Activated CD4-positive, alpha-beta T cell treated with anti-CD3 and anti-CD28 coated beads, Interleukin-2, amount 50 U/mL, for 16 hours (primary cell): ENCODE measurements around the gene STN1.

Experiments
- DNase-seq: peaks from one replicate; pipeline ENCODE4 v3.0.0-alpha.2; 2020

STN1 gene

DNA sequence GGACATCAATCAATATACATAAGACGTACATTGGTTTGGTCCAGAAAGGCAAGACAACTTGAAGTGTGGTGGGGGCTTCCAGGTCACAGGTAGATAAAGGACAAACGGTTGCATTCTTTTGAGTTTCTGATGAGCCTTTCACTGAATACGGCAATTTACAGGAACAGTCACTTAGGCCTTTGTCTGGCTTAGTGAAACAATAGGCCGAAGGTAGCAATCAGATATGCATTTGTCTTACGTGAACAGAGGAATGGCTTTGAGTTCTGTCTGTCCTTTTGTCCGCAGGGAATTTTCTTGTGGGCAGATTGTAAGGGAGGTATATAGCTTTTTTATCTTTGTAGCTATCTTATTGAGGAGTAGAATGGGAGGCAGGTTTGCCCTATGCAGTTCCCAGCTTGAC lies 10.8 kb upstream of the STN1 start:
- DNase-seq, result no peak

DNA sequence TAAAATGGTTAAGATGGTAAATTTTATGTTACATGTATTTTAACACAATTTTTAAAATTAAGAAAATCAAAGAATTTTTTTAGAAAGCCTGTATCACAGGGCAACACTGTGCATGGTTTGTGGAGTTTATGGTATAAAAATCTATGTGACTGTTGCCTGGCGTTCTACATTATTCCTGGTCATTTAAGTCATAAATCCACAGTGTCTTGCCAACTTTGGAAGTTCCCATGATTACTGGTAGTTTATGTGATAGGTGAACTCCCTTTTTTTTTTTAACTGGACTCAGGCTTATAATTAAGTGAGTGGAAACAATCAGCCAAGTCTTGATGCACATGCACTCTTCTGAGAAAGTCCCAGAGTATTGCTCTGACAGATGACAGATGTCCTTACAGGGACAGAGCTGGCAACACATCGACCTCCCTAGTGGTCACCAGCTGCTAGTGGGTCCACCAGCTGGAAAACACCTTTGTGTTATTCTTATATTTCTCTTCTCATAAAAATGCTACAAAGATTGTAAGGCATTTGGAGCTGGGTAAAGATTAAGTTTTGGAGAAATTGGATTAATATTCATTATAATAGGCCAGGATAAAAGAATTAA lies 8.8 kb upstream of the STN1 start:
- no peak for DNase-seq

DNA sequence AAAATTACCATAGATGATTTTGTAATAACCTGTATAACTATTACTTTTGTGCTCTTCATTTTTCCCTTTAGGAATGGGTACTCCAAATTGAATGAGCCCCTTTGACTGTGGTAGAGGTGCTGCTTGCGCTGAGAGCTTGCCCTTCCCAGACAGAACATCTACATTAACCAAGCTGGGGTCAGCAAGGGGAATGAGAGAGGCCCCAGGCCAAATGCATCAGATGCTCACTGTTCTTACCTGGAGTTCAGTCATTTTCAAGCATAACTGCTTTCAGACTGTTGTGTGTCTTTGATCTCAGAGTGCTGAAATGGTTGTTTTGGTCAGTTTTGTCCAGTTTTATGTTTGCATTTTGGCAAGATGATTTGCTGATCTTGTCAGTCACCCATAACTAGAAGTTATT lies 7.6 kb upstream of the STN1 start:
- DNase-seq, result no peak

DNA sequence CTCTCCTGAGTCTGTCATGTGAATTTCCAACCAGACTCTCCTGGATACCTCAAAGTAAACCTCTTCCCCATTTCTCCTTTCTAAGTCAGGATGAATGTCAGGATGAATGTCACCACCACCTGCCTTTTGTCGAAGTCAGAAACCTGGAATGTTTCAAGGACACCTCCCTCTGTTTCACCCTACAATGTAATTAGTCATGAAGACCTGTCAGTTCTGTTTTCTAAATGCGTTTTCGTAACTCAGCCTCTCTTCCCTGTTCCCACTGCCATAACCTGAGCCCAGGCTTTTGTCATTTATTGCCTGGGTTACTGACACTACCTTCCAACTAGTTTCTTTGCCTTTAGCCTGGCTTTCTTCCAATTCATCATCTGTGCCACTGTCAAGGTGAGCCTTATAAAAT lies 5.5 kb upstream of the STN1 start:
- no peak for DNase-seq

DNA sequence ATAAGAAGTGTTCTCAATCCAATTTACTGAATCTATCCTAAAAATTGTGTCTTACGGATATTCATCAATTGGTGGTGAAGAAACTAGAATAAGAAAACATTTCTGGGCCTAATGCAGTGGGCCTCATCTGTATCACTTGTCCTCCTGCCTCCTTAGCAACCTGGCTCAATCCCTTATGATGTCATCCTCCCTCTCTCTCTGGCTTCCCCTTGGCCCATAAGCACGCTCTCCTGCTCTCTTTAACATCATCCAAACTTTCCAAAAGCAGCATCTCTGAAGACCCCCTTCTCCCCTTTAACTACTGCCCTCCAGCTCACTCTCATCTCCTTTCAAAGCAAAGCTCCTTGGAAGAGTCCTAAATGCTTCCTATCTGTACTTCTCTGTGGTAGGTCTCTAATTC lies 4.7 kb upstream of the STN1 start:
- no peak for DNase-seq

DNA sequence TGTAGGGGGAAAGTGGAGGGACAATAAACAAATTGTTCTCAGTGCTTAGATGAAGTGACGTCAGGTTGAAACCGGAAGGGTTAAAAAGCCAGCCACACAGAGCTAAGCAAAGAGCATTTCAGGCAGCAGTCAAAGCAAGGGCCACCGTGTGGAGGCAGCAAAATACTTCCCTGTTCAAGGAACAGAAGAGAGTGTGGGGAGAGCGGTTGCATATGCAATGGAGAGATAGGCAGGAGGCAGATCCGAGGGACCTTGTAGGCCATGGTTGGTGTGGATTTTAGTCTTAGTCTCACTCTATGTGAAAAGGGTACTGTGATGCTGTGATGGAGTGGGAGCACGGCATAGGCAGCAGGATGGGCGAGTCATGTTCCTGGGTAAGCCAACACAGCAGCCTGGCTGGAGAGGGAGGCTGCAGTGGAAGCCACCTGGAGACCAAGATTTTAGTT lies 3.8 kb upstream of the STN1 start:
- DNase-seq, result peak; percentile 28

DNA sequence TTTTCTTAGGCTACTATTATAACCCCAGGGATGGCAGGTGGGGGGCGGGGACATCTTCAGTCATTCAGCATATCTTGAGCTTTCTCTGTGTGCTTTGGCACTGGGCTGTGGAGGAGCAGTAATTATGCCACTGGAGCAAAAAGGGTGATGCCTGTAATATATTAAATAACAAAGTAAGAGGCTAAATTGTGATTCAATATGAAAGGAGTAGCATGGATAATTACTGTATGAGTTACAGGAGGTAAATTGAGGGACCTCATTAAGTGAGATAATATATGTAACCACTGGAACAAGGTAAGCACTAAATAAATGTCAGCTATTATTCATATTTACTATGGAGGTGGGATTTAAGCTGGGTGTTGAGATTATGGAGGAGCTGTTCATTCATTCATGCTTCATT lies 3.3 kb upstream of the STN1 start:
- no peak for DNase-seq

DNA sequence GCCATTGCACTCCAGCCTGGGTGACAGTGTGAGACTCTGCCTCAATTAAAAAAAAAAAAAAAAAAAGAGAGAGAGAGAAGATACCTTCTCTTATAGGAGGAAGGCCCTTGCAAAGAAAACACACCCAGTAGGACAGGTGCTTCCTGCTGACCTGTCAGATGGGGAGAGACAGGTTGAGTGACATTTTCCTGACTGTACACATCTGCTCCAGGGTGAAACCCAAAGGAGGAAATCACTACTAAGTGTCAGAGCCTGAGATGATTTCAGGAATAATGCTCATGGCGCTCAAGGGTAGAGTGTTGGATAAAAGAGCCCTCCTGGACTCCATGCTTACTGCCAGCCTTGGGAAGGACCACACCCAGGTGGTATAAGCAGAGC lies 1.7 kb upstream of the STN1 start:
- DNase-seq, result no peak

DNA sequence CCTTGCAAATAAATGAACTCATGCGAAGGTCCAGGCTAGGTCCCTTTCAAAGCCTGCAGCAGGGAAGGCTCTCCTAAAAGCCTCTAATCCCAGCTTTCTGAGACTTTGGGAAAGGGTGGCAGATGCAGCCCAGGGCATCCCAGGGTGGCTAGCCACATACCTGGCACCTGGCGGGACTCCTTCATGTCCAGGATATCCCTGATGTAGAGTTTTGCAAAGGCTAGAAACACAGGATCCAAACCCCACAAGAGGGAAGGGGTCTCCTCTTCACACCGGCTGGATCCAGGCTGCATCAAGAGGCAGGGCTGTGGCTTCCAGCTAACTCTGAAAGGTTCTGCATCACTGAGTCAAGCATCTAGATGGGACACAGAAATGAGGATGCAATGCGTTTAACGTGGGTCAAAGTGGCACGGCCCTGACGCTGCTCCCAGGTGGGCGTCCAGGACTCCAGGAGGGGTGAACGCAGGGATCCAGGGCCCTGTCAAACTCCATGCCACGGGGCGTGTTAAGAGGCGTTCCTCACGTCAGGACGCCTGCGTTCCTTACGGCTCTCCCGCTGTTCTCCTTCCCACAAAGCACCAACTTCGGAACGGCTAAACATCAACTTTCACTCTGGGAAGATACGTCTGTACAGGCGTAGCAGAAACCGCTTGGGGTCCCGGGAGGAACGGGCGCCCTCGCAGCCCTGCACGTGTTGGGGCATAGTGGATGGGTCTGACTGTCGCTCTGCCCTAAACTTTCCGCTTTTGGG lies 507 bp downstream of the STN1 start:
- DNase-seq, result no peak

DNA sequence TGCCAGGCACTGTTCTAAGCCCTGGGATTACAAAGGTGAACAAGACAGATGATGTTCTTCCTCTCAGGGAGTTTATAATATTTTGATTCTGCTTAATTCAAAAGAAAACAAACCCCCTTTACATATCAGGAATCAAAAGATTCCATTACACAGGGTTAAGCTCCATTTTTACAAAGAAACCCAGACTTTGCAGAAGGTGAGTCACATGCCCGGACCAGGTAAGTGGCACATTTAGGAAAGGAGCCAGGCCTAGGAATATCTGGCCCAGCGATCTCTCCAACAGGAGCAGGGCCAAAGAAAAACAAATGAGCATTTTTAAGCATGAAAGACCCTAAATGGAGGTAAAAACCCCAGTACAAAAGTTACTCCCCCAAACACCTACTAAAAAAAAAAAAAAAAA lies 1.1 kb downstream of the STN1 start:
- DNase-seq, result no peak

DNA sequence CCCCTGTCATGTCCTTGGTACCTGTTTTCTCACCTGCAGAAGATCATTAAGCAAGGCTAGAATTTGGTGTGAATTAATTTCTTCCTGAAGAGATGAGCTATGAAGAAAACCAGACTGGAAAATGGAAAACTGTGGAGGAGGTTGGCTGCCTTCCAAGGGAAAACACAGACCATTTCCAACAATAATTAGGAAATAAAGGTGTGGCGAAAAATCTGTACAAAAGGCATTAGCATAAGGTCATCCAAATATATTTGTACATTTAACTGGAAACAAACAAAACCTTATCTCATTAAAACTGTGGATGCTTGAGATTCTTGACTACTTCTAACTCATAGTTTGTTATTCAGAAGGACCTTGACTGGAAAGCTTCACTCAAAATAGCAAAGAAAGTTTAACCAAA lies 1.7 kb downstream of the STN1 start:
- DNase-seq, result no peak

DNA sequence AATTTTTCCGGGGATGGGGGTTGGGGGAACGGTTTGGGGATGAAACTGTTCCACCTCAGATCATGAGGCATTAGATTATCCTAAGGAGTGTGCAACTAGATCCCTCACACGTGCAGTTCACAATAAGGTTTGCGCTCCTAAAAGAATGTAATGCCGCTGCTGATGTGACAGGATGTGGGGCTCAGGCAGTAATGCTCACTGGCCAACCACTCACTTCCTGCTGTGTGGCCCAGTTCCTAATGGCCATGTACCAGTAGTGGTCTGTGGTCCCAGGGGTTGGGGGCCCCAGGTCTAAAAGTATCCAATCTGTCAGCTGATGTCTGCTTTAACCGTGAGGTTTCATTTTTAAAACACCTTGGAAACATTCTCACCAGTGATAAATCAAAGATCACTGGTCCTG lies 2.2 kb downstream of the STN1 start:
- DNase-seq, result peak; percentile 55

DNA sequence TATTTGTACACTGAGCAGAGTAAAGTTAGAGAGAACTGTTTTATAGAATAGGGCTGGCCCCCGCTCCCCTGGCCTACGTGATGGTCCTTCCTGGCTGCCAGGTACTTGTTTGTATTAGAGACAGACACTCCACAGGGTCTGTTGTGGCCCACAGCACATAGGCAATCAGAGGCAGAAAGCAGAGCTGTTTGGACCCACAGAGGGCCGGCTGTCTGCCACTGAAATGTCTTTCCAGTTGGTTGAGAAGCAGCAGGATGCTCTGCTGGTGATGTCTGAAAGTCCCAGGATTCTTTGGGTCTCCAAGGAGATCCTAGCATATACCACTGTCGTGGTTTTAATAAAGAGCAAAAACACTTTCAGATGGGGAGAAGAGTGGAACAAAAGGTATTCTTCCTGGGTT lies 5.2 kb downstream of the STN1 start:
- DNase-seq, result no peak

DNA sequence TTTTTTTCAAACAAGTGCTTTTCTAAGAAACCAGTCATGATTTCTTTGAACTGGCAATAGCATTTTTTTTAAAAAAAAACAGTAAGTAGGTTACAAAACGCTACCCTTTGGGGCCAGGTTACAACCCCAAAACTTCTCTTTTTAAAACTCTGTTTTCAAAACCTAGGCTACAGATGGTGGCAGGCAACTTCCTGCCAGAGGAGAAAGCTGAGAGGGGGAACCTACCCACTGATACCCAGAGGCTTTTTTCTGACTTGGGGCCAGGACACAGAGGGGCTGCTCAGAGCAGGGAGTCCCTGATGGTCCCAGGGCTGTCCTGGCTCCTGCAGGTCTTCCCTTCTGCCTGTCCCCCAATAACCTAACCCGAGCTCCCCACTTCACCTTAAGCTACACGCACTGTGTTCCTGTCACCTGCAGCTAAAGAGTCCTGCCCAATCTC lies 6.9 kb downstream of the STN1 start:
- peak; percentile 63 for DNase-seq

DNA sequence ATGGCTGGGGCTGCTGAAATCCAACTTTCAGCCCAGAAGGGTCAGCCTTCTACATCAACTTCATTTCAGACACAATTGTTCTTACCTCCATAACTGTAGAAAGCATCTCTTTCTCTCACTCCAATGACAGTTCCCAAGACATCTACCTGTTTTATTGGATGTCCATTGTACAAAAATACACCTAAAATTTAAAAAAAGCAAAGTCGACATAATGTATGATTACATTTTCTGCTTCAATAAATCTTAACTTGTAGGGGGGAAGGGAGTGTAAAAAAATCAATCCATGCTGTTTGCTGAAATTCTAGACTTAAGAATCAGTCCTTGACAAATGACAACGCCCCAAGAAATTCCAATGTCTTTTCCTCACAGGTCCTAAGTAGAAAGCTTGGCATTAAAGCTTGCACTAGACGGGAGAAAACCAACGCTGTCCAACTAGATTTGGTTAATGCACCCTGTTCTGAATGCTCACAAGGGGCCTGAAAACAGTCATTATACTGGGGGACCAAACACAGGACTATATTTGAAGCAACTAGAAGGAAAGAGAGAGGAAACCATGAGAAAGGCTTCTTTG lies 7.5 kb downstream of the STN1 start:
- DNase-seq, result no peak

DNA sequence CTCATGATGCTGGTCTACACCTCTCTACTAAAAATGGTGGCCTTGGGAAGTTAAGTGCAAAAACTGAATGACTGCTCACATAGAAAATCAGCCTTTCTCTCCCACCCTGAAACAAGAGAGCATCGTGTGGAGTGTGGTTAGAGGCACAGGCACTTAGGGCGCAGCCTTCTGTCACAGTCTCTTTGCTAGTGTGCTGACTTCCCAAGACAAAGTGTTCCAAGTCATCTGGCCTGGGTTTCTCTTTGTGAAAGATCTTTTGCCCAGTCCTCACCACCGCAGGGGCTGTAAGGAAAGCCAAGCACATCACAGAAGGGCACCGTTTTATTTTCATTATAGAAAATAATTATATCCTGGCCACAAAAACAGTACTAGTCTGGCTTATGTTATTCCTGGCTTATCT lies 12.5 kb downstream of the STN1 start:
- DNase-seq, result no peak

DNA sequence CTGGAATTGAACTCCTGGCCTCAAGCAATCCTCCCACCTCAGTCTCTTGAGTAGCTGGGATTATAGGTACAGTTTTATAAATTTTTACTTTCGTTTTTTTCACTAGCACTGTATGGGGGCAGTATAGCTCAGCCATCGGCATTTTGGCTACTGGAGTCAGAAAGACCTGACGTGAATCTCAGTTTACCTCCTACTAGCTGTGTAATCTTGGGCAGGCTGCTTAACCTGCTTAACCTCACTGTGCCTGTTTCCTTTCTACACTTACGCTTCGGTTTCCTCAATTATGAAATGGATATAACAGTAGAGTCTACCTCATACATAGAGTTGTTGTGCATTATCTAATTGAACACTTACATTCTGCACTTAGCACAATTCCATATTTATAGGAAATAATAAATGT lies 16.7 kb downstream of the STN1 start:
- no peak for DNase-seq

DNA sequence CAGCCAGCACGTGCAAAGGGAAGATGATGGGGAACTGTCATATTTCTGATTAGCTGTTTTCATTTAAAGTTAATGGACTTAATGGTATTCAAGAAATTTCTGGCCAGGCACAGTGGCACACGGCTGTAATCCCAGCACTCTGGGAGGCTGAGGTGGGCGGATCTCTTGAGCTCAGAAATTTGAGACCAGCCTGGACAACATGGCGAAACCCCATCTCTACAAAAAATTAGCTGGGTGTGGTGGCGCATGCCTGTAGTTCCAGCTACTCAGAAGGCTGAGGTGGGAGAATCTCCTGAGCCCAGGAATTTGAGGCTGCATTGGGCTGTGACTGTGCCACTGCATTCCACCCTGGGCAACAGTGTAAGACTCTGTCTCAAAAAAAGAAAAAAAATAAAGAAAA lies 18.7 kb downstream of the STN1 start:
- DNase-seq, result no peak

DNA sequence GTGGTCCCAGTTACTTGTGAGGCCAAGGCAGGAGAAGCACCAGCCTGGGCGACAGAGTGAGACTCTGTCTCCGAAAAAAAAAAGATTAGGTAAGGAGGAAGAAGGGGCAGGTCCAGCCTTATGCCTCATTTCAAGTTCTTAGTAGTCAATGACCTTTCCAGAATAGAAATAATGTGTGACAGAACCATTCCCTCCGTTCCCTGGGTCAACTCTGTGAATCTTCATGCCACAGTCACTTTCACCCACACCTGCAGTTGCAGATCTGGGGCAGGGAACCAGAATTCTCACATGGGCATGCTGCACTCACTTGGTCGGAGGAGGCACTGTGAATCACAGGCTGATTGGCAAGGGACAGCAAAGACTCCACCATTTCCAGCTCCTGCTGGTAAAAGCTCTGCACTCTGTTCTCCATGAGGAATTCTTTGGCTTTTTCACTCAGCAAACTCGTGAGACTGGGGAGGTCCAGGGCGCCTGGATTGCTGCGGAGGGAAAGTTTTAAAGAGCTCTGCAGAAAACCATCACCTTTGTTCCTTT lies 20.7 kb downstream of the STN1 start:
- DNase-seq, result no peak

DNA sequence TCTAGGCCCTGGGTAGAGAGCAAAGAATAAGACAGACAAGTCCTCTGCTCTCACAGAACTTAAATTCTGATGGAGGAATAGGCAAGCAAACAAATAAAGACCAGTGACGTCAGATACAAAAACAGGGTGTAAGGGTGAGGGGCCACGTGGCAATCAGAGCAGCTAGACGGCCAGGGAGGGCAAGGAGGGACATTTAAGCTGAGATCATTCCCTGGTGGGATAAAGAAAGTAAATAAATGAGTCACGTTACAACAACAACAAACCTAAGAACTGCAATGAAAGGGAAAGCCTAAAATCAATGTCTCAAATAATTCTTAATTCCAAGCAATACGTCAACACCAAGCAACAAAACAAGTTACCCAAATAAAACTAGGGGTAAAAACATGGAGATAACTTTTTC lies 21.8 kb downstream of the STN1 start:
- no peak for DNase-seq

DNA sequence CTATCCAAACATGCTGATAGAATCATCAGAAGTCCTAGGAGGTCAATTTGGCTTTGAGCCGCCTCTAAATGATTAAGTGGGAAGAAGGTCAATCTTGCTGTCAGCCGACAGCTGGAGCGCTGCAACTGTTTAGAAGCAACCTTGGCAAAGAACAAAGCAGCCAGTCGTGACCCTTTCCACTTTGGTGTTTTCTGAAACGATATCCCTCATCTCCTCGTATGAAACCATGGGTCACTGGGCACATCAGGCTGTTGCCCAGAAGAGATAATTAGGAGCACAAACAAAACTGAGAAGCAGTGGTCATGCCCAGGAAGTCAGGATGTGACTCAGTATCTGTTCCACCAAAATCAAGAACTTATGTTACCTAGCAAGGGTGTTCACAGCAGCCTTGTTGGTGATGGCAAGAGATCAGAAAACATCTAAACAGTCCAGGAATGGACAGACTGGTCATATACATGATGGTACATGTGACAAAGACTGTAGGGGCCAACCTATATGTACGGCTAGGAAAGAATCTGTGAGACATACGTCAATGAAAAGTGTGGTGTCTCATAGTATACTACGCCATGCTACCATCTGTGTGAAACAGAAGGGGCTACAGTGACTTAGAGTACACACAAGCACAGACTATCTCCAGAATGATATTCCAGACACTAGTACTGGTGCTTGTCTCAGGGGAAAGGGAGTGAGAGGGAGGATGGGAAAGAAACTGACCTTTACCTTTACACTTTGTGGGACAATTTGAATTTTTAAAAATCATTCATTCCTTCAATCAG lies 22.4 kb downstream of the STN1 start:
- peak; percentile 59 for DNase-seq

DNA sequence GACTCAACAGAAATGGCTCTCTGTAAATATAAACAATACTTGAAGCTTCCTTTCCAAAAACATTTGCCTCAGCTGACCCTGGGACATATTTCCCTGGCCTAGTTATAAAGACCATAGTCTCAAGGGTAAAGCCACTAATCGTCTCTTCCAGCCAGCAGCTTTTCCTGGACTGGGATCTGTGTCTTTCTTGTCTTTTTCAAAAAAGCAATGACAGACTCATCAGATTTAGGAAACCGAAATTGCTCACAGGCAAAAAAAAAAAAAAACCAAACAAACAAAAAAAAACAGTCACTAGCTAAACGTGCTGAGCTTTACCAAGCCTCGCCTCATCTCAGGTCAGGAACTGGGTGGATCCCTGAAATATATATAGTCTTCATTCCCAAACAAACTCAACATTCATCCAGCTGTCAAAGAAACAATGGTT lies 23.5 kb downstream of the STN1 start:
- DNase-seq, result no peak

DNA sequence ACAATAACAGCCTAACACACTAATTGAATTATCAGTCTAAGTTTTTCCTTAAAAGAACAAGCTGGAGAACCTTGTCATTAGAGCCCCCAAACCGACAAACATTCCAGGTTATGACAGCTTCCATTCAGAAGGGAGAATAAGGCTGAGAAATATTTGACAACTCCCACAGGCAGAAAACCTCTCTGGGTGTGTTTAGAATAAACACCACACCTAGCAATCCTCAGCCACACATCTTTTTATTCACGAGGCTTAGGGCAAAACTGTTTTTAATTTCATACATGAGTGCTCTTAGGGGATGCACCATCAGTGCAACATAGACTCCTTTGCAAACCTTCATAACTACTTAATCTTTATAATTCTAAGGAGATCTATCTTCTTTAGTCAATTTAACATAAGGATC lies 24.2 kb downstream of the STN1 start:
- no peak for DNase-seq

DNA sequence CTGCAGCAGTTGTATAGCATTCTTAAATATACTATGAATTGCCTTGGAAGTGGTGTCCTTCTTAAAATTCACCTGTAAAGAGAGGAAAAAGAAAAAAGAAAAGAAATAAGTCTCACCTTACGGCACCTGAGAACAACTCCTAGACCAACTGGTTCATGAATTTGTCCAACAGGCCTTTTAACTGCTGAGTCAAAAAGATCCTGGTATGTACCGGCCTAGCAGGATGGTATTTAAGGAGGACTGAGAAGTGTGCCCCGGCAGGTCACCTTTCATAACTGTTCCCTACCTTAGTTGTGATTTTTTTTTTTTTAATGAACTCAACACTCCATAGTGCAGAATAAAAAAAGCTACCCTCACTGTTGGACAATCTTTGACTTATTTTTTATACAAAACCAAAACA lies 25.8 kb downstream of the STN1 start:
- DNase-seq, result no peak
